Progenitor cell of endocrine pancreas (in vitro differentiated cells): ENCODE measurements around the gene BRIX1. TPM values are rescaled to one million over a fixed set of nuclear protein-coding genes. Genes with fewer than 3 reads are reported as not detected.
A peak's percentile ranks its signal among the peaks of the same experiment; 100 is the strongest.

Experiments used
- DNase-seq: peaks from one replicate; pipeline ENCODE4 v3.0.0; 2021; ENCODE audit warnings: low spot score; ENCODE audit not compliant: unreplicated experiment
- H3K27ac Mint-ChIP-seq: 2 replicates; pipeline ENCODE4 v1.8.0; 2021; ENCODE audit warnings: mild to moderate bottlenecking, moderate library complexity, mixed read lengths
- H3K27me3 Mint-ChIP-seq: 2 replicates; pipeline ENCODE4 v1.8.0; 2021; ENCODE audit warnings: mixed read lengths
- H3K36me3 Mint-ChIP-seq: 2 replicates; pipeline ENCODE4 v1.8.0; 2022; ENCODE audit warnings: mixed read lengths; ENCODE audit not compliant: insufficient read depth
- H3K4me1 Mint-ChIP-seq: 2 replicates; pipeline ENCODE4 v1.8.0; 2021; ENCODE audit warnings: low read depth, mixed read lengths
- H3K4me3 Mint-ChIP-seq: 2 replicates; pipeline ENCODE4 v1.8.0; 2021; ENCODE audit warnings: low read depth, mild to moderate bottlenecking, moderate library complexity, mixed read lengths
- H3K9me3 Mint-ChIP-seq: 2 replicates; pipeline ENCODE4 v1.8.0; 2021; ENCODE audit warnings: low read depth, mixed read lengths
- CTCF ChIP-seq: fragments of 200-600 bp; sonication (generic); IDR thresholded peaks from one replicate; pipeline ENCODE4 v1.5.0; 2021; ENCODE audit warnings: antibody characterized with exemption, mild to moderate bottlenecking; ENCODE audit not compliant: unreplicated experiment
- total RNA-seq: library from RNA; stranded (reverse); gene quantifications from 2 replicates; pipeline ENCODE4 v1.2.1, GENCODE V29; 2021

Gene BRIX1
- total RNA-seq, 1 donor from 2014 or later: 31.4 TPM

GRCh38 chr5:34898258-34898895 is 17.1 kb upstream of the BRIX1 start:
- Mint-ChIP-seq H3K27ac (peak overlapping the region; percentile 41), H3K4me3 (no peak overlapping the region), H3K4me1 (peaks cover 3% of the 10 kb centered on the region), H3K9me3 (no peaks in the 10 kb centered on the region), H3K27me3 (no peaks in the 10 kb centered on the region), H3K36me3 (no peaks in the 10 kb centered on the region)
- DNase-seq: peak; percentile 42
- TF ChIP-seq CTCF: peak; percentile 91

GRCh38 chr5:34899066-34899465 is 16.4 kb upstream of the BRIX1 start:
- TF ChIP-seq CTCF: no peak
- Mint-ChIP-seq H3K4me3 (no peak overlapping the region), H3K9me3 (no peaks in the 10 kb centered on the region), H3K36me3 (no peaks in the 10 kb centered on the region), H3K27ac (no peak overlapping the region), H3K27me3 (no peaks in the 10 kb centered on the region), H3K4me1 (peaks cover 3% of the 10 kb centered on the region)
- DNase-seq: no peak

- Mint-ChIP-seq H3K27ac (no peak overlapping the region), H3K36me3 (peaks cover 2% of the 10 kb centered on the region), H3K27me3 (no peaks in the 10 kb centered on the region), H3K9me3 (no peaks in the 10 kb centered on the region), H3K4me3 (no peak overlapping the region), H3K4me1 (peaks cover 3% of the 10 kb centered on the region)
- no peak for DNase-seq
- no peak for TF ChIP-seq CTCF
These were observed 14.9 kb upstream of the BRIX1 start for GRCh38 chr5:34900652-34901051.

- no peak overlapping the region for H3K27ac Mint-ChIP-seq
- TF ChIP-seq CTCF: no peak
- H3K9me3 Mint-ChIP-seq: no peaks in the 10 kb centered on the region
- H3K4me3 Mint-ChIP-seq: no peak overlapping the region
- DNase-seq: no peak
- no peaks in the 10 kb centered on the region for H3K4me1 Mint-ChIP-seq
- H3K27me3 Mint-ChIP-seq: no peaks in the 10 kb centered on the region
- H3K36me3 Mint-ChIP-seq: peaks cover 2% of the 10 kb centered on the region
These were observed 12.3 kb upstream of the BRIX1 start for GRCh38 chr5:34903260-34903659.

GRCh38 chr5:34905564-34905963 is 9.9 kb upstream of the BRIX1 start:
- Mint-ChIP-seq H3K4me1 (no peaks in the 10 kb centered on the region), H3K27ac (no peak overlapping the region), H3K4me3 (no peak overlapping the region), H3K27me3 (no peaks in the 10 kb centered on the region), H3K36me3 (peaks cover 7% of the 10 kb centered on the region), H3K9me3 (no peaks in the 10 kb centered on the region)
- TF ChIP-seq CTCF: peak; percentile 59
- DNase-seq: no peak
